GM18526 (cell line): Measurements from ENCODE around the gene CYSRT1.
A peak's percentile ranks its signal among the peaks of the same experiment; 100 is the strongest.

Experiments
- POLR2A ChIP-seq: IDR thresholded peaks from 3 replicates; pipeline ENCODE4 v1.6.1; 2011; ENCODE audit not compliant: insufficient read length; ENCODE audit errors: extremely low read depth

CYSRT1 gene

GRCh38 chr9:137198051-137198901 lies 26.7 kb upstream of the CYSRT1 start:
- no peak for TF ChIP-seq POLR2A

- TF ChIP-seq POLR2A: no peak
These were observed 26.1 kb upstream of the CYSRT1 start for GRCh38 chr9:137198902-137199283.

- TF ChIP-seq POLR2A: no peak
These were observed 25.4 kb upstream of the CYSRT1 start for GRCh38 chr9:137199411-137200121.

GRCh38 chr9:137200311-137201204 lies 24.4 kb upstream of the CYSRT1 start, which contains the start of gene TPRN:
TSS of gene TPRN (minus strand) at chr9:137200741. CDS start at chr9:137200711, 30 bp downstream.
- TF ChIP-seq POLR2A: peak; percentile 94

- TF ChIP-seq POLR2A: no peak
These were observed 23.6 kb upstream of the CYSRT1 start for GRCh38 chr9:137201205-137201868.

GRCh38 chr9:137202966-137203365 lies 22.0 kb upstream of the CYSRT1 start:
- TF ChIP-seq POLR2A: no peak

- no peak for TF ChIP-seq POLR2A
These were observed 20.2 kb upstream of the CYSRT1 start for GRCh38 chr9:137204731-137205125.

- peak; percentile 93 for TF ChIP-seq POLR2A
These were observed 19.6 kb upstream of the CYSRT1 start, which contains the start of the genes NDOR1 and TMEM203 for GRCh38 chr9:137205126-137206069. TSS of gene NDOR1 (plus strand) at chr9:137205700. CDS start at chr9:137205778, 78 bp downstream. TSS of gene TMEM203 (minus strand) at chr9:137205648. CDS start at chr9:137205414, 234 bp downstream.

- no peak for TF ChIP-seq POLR2A
These were observed 18.4 kb upstream of the CYSRT1 start for GRCh38 chr9:137206602-137207001.

- TF ChIP-seq POLR2A: peak; percentile 20
These were observed 13.4 kb upstream of the CYSRT1 start for GRCh38 chr9:137211532-137211931.

GRCh38 chr9:137212520-137212919 lies 12.5 kb upstream of the CYSRT1 start:
- TF ChIP-seq POLR2A: no peak

- no peak for TF ChIP-seq POLR2A
These were observed 11.6 kb upstream of the CYSRT1 start for GRCh38 chr9:137213160-137214060.
